H9 (cell line): Measurements from ENCODE around the gene FAR1. TPM values are rescaled to one million over a fixed set of nuclear protein-coding genes. Genes with fewer than 3 reads are reported as not detected.

Experiments
- DNase-seq: peaks from one replicate; pipeline ENCODE4 v3.0.0-alpha.2; 2017
- H2AFZ ChIP-seq: one replicate; pipeline ENCODE4 v1.6.1; 2013; ENCODE audit warnings: mild to moderate bottlenecking, low read length, control low read depth, moderate library complexity
- H2AK5ac ChIP-seq: 2 replicates; pipeline ENCODE4 v1.6.1; 2013; ENCODE audit warnings: low read length, control low read depth, mixed read lengths; ENCODE audit not compliant: insufficient read length
- H2BK120ac ChIP-seq: one replicate; pipeline ENCODE4 v1.6.1; 2013; ENCODE audit warnings: low read depth, mild to moderate bottlenecking, low read length, control low read depth, inconsistent platforms; ENCODE audit not compliant: poor library complexity, severe bottlenecking
- H2BK12ac ChIP-seq: 2 replicates; pipeline ENCODE4 v1.6.1; 2013; ENCODE audit warnings: low read length, control low read depth, mixed read lengths, low read depth; ENCODE audit not compliant: insufficient read length
- H2BK15ac ChIP-seq: 2 replicates; pipeline ENCODE4 v1.6.1; 2013; ENCODE audit warnings: low read depth, low read length, control low read depth
- H2BK20ac ChIP-seq: one replicate; pipeline ENCODE4 v1.6.1; 2013; ENCODE audit warnings: low read depth, mild to moderate bottlenecking, low read length, control low read depth, inconsistent platforms; ENCODE audit not compliant: poor library complexity, severe bottlenecking
- H2BK5ac ChIP-seq: 2 replicates; pipeline ENCODE4 v1.6.1; 2013; ENCODE audit warnings: low read length, control low read depth, mixed read lengths; ENCODE audit not compliant: insufficient read length
- H3K14ac ChIP-seq: 2 replicates; pipeline ENCODE4 v1.6.1; 2013; ENCODE audit warnings: low read length, control low read depth; ENCODE audit not compliant: insufficient read depth
- H3K18ac ChIP-seq: 2 replicates; pipeline ENCODE4 v1.6.1; 2013; ENCODE audit warnings: low read depth, mild to moderate bottlenecking, mixed read lengths, low read length, control low read depth; ENCODE audit not compliant: insufficient read length
- H3K23ac ChIP-seq: 2 replicates; pipeline ENCODE4 v1.6.1; 2013; ENCODE audit warnings: low read length, control low read depth, mixed read lengths, low read depth; ENCODE audit not compliant: insufficient read length
- H3K23me2 ChIP-seq: 2 replicates; pipeline ENCODE4 v1.6.1; 2013; ENCODE audit warnings: low read depth, mild to moderate bottlenecking, mixed read lengths, low read length, control low read depth; ENCODE audit not compliant: insufficient read length, poor library complexity, severe bottlenecking
- H3K27ac ChIP-seq: 2 replicates; pipeline ENCODE4 v1.5.1; 2013; ENCODE audit warnings: low read length, control low read depth, mixed read lengths, low read depth; ENCODE audit not compliant: insufficient read length
- H3K27me3 ChIP-seq: 2 replicates; pipeline ENCODE4 v1.6.1; 2013; ENCODE audit warnings: low read length, control low read depth, inconsistent platforms; ENCODE audit not compliant: insufficient read depth
- H3K4ac ChIP-seq: 2 replicates; pipeline ENCODE4 v1.6.1; 2013; ENCODE audit warnings: low read depth, mild to moderate bottlenecking, control low read depth, inconsistent platforms, low read length, moderate library complexity
- H3K4me1 ChIP-seq: 2 replicates; pipeline ENCODE4 v1.6.1; 2013; ENCODE audit warnings: low read length, control low read depth, inconsistent platforms; ENCODE audit not compliant: insufficient read depth
- H3K4me2 ChIP-seq: 2 replicates; pipeline ENCODE4 v1.6.1; 2013; ENCODE audit warnings: low read length, control low read depth, mixed read lengths; ENCODE audit not compliant: insufficient read length, insufficient read depth
- H3K56ac ChIP-seq: 2 replicates; pipeline ENCODE4 v1.6.1; 2013; ENCODE audit warnings: low read depth, mild to moderate bottlenecking, mixed read lengths, low read length, control low read depth; ENCODE audit not compliant: insufficient read length
- H3K79me1 ChIP-seq: 2 replicates; pipeline ENCODE4 v1.6.1; 2013; ENCODE audit warnings: low read depth, mild to moderate bottlenecking, moderate library complexity, low read length, control low read depth, inconsistent platforms; ENCODE audit not compliant: insufficient read depth, poor library complexity, severe bottlenecking
- H3K79me2 ChIP-seq: 2 replicates; pipeline ENCODE4 v1.6.1; 2013; ENCODE audit warnings: low read length, control low read depth, inconsistent platforms; ENCODE audit not compliant: insufficient read depth
- H3K9ac ChIP-seq: 2 replicates; pipeline ENCODE4 v1.6.1; 2013; ENCODE audit warnings: low read length, control low read depth, mixed read lengths; ENCODE audit not compliant: insufficient read length; ENCODE audit errors: extremely low read depth
- H3K9me3 ChIP-seq: one replicate; pipeline ENCODE4 v1.6.1; 2013; ENCODE audit warnings: low read depth, low read length, inconsistent platforms; ENCODE audit not compliant: control insufficient read depth
- H3T11ph ChIP-seq: one replicate; pipeline ENCODE4 v1.6.1; 2013; ENCODE audit warnings: mild to moderate bottlenecking, low read length, control low read depth, inconsistent platforms
- H4K20me1 ChIP-seq: one replicate; pipeline ENCODE4 v1.6.1; 2013; ENCODE audit not compliant: control insufficient read depth, insufficient read length, insufficient read depth
- H4K5ac ChIP-seq: 2 replicates; pipeline ENCODE4 v1.6.1; 2013; ENCODE audit warnings: low read depth, mild to moderate bottlenecking, mixed read lengths, low read length, control low read depth; ENCODE audit not compliant: insufficient read length
- H4K8ac ChIP-seq: replicated peaks from 2 replicates; pipeline ENCODE4 v1.6.1; 2013; ENCODE audit warnings: low read length, control low read depth, mixed read lengths, low read depth; ENCODE audit not compliant: insufficient read length
- H4K91ac ChIP-seq: 2 replicates; pipeline ENCODE4 v1.6.1; 2013; ENCODE audit warnings: low read depth, mild to moderate bottlenecking, moderate library complexity, mixed read lengths, low read length, control low read depth; ENCODE audit not compliant: insufficient read length
- H3K27ac Mint-ChIP-seq, 3 experiments: 2 replicates in 2 of 3; 3 replicates in 1 of 3; pipeline ENCODE4 v1.8.0; 2020 to 2021; ENCODE audit warnings: mixed read lengths in 3 of 3, mild to moderate bottlenecking in 1 of 3, moderate library complexity in 1 of 3
- H3K27me3 Mint-ChIP-seq: 2 replicates; pipeline ENCODE4 v1.8.0; 2021; ENCODE audit warnings: low read depth, mild to moderate bottlenecking, moderate library complexity, mixed read lengths
- H3K36me3 Mint-ChIP-seq, 3 experiments: 2 replicates in 2 of 3; 3 replicates in 1 of 3; pipeline ENCODE4 v1.8.0; 2020 to 2021; ENCODE audit warnings: low read depth in 3 of 3, mixed read lengths in 3 of 3; ENCODE audit not compliant: insufficient read depth in 1 of 3
- H3K4me1 Mint-ChIP-seq, 2 experiments: 2 replicates each; pipeline ENCODE4 v1.8.0; 2020; ENCODE audit warnings: mixed read lengths in 2 of 2
- H3K4me3 Mint-ChIP-seq, 2 experiments: 2 replicates in 1 of 2; 3 replicates in 1 of 2; pipeline ENCODE4 v1.8.0; 2020 to 2021; ENCODE audit warnings: mild to moderate bottlenecking in 2 of 2, mixed read lengths in 2 of 2, moderate library complexity in 1 of 2
- H3K9me3 Mint-ChIP-seq, 2 experiments: 2 replicates in 1 of 2; 3 replicates in 1 of 2; pipeline ENCODE4 v1.8.0; 2020; ENCODE audit warnings: mild to moderate bottlenecking in 2 of 2, mixed read lengths in 2 of 2, moderate library complexity in 1 of 2
- CTCF ChIP-seq: fragments of 200-600 bp; sonication (generic); conservative IDR thresholded peaks from 3 replicates; pipeline ENCODE4 v1.8.0; 2021; ENCODE audit warnings: antibody characterized with exemption, mild to moderate bottlenecking
- total RNA-seq: library from RNA; stranded (reverse); gene quantifications from 2 replicates; pipeline ENCODE4 v1.2.1, GENCODE V29; 2021

The FAR1 gene
- total RNA-seq, 1 experiment from 2014 or later = 72.5 TPM

- no peak overlapping the region for H2BK15ac ChIP-seq
- H4K20me1 ChIP-seq = no peaks in the 10 kb centered on the region
- no peak overlapping the region for H3K4me2 ChIP-seq
- H3K18ac ChIP-seq = no peak overlapping the region
- peaks cover 9 to 37% (median 37%) of the 10 kb centered on the region in 3 experiments; a peak in 5 of 7 replicates for H3K36me3 Mint-ChIP-seq
- no peak overlapping the region for H3K56ac ChIP-seq
- no peak overlapping the region for H2AFZ ChIP-seq
- no peak overlapping the region for H3K4ac ChIP-seq
- H3K4me1 ChIP-seq = no peaks in the 10 kb centered on the region
- H3T11ph ChIP-seq = no peak overlapping the region
- no peak overlapping the region for H2BK5ac ChIP-seq
- peaks cover 4 to 8% of the 10 kb centered on the region in 2 experiments for H3K4me1 Mint-ChIP-seq
- H3K79me2 ChIP-seq = no peaks in the 10 kb centered on the region
- no peak overlapping the region for H3K23ac ChIP-seq
- no peak overlapping the region for H4K91ac ChIP-seq
- H3K27me3 ChIP-seq = no peaks in the 10 kb centered on the region
- no peaks in the 10 kb centered on the region for H3K23me2 ChIP-seq
- H4K5ac ChIP-seq = no peak overlapping the region
- no peak overlapping the region for H2AK5ac ChIP-seq
- H4K8ac ChIP-seq = no peak overlapping the region
- no peak for DNase-seq
- H3K27ac ChIP-seq = no peak overlapping the region
- TF ChIP-seq CTCF = no peak
- H3K27ac Mint-ChIP-seq = no peak overlapping the region
- no peaks in the 10 kb centered on the region for H3K9me3 Mint-ChIP-seq
- no peak overlapping the region for H2BK20ac ChIP-seq
- no peaks in the 10 kb centered on the region for H3K9me3 ChIP-seq
- H2BK12ac ChIP-seq = no peak overlapping the region
- H3K14ac ChIP-seq = no peak overlapping the region
- H3K9ac ChIP-seq = no peak overlapping the region
- H3K79me1 ChIP-seq = no peaks in the 10 kb centered on the region
- no peaks in the 10 kb centered on the region for H3K27me3 Mint-ChIP-seq
- H2BK120ac ChIP-seq = no peak overlapping the region
- no peak overlapping the region for H3K4me3 Mint-ChIP-seq
Measured at GRCh38 chr11:13728076-13728475, 59.6 kb downstream of the FAR1 start.
